Kidney (tissue), 14 donors: Measurements from ENCODE around the gene PDCD10. TPM values are rescaled to one million over a fixed set of nuclear protein-coding genes. Genes with fewer than 3 reads are reported as not detected.

ENCODE experiments used
- DNase-seq, 5 donors: peaks; one replicate each; pipeline ENCODE4 v3.0.0-alpha.2; 2013 to 2020
- FAIRE-seq: peaks from 2 replicates; lab custom pipeline; 2012; peaks lifted over from hg19 to GRCh38; lab: Jason Lieb, UNC
- H3K27ac ChIP-seq, 2 donors: one replicate each; pipeline ENCODE4 v1.7.0; 2013; ENCODE audit warnings: low read depth in 2 of 2, low read length in 2 of 2, inconsistent platforms in 1 of 2
- H3K27me3 ChIP-seq: one replicate; pipeline ENCODE4 v1.7.1; 2013; ENCODE audit warnings: low read length, inconsistent platforms; ENCODE audit not compliant: control insufficient read depth, insufficient read depth
- H3K36me3 ChIP-seq, 3 donors: one replicate each; pipeline versions ENCODE4 v1.7.0 to v1.7.1; 2013; ENCODE audit warnings: low read length in 3 of 3, control low read depth in 1 of 3, inconsistent platforms in 1 of 3; ENCODE audit not compliant: insufficient read depth in 3 of 3, control insufficient read depth in 2 of 3
- H3K4me1 ChIP-seq, 3 donors: one replicate each; pipeline versions ENCODE4 v1.7.0 to v1.7.1; 2013; ENCODE audit warnings: low read length in 3 of 3, inconsistent platforms in 1 of 3, low read depth in 1 of 3; ENCODE audit not compliant: control insufficient read depth in 2 of 3, insufficient read depth in 2 of 3
- H3K4me3 ChIP-seq, 3 donors: one replicate each; pipeline versions ENCODE4 v1.7.0 to v1.8.1; 2013; ENCODE audit warnings: low read length in 3 of 3, control low read depth in 1 of 3, inconsistent platforms in 1 of 3
- H3K9ac ChIP-seq, 3 donors: one replicate each; pipeline versions ENCODE4 v1.7.0 to v1.7.1; 2013; ENCODE audit warnings: low read length in 3 of 3, control low read depth in 1 of 3, inconsistent platforms in 1 of 3
- H3K9me3 ChIP-seq, 3 donors: one replicate each; pipeline versions ENCODE4 v1.7.0 to v1.7.1; 2013; ENCODE audit warnings: low read length in 3 of 3, control low read depth in 1 of 3, inconsistent platforms in 1 of 3; ENCODE audit not compliant: control insufficient read depth in 2 of 3, insufficient read depth in 1 of 3
- intact Hi-C: fragments of 100-400 bp; cut with DNase I; formaldehyde crosslinking; loops from one replicate; pipeline ENCODE4 v1.11.1; 2022
- polyA plus RNA-seq: library from polyadenylated mRNA; stranded (reverse); fragments of 350-450 nt; fragmentation: Illumina TruSeq; extraction: RNeasy Lipid Tissue Mini Kit (QIAGEN cat#74804); gene quantifications from one replicate; pipeline ENCODE4 v1.2.3, GENCODE V29; 2014; ENCODE audit warnings: low read depth, low replicate concordance; ENCODE audit not compliant: insufficient read depth
- total RNA-seq: library from RNA; stranded (reverse); fragmentation: NEBNext Ultra II Directional; extraction: Animal tissue kit (Norgen Biotek cat#: 25700); gene quantifications from one replicate; pipeline ENCODE4 v1.2.1, GENCODE V29; 2021
- TF ChIP-seq, protein P1 (sequence below): IDR thresholded peaks from 3 replicates; pipeline ENCODE4 v1.5.1; 2012; ENCODE audit warnings: mild to moderate bottlenecking, moderate library complexity, borderline replicate concordance; ENCODE audit not compliant: insufficient read depth; ENCODE audit errors: extremely low read depth
- donor health status: control.
- donor health status: control.
- donor health status: control.
- donor health status: control.
- donor health status: control.
- donor health status: DM: yes; HTN: yes; CAD: no.
- donor health status: Normal renal cell carcinoma (clear cell type).

PDCD10 gene
- total and polyA plus RNA-seq, 2 donors from 2014 or later, result 50.0 to 55.1 TPM

DNA sequence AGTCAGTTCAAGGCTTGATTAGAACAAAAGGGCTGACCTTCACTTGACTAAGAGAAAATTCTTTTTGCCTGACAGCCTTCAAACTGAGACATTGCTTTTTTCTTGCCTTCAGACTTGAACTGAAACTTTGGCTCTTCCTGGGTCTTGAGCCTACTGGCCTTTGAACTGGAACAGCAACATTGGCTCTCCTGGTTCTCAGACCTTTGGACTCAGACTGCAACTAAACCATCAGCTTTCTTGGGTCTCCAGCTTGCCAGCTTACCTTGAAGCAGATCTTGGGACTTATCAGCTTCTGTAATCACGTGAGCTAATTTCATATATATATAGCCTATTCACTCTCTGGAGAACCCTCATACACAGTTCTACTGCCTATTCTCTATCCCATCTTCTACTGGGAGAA, 61.5 kb downstream of the PDCD10 start:
- Histone ChIP-seq H3K27me3 (no peaks in the 10 kb centered on the region), H3K9ac (no peak overlapping the region)
- DNase-seq, result no peak

DNA sequence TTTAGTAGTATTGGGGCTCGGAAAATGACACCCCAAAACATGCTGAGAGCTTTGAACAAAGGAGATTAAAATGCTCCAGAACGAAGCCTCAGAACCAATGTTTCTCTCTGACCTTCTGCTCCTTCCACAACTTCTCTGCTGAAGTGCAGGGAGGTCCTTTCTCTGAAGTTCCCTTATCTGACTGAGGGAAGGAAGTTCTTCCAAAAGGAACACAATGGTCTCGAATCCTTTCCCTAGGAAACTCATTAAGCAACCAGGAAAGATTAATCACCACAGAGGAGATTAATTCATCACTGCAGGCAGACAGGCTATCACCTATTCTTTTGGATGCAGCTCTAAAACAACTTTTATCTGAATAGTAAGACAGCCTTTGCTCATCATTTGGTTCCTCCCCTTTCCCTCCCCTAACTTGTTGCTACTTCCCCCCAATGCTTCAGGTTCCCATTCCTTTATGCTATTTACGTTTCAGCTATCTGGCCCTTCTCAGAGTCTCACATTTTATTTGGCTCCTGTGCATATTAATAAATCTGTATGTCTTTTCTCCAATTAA, 62.7 kb downstream of the PDCD10 start:
- Histone ChIP-seq H3K9ac (no peak overlapping the region), H3K4me3 (no peak overlapping the region), H3K36me3 (peaks cover 0 to 5% (median 0%) of the 10 kb centered on the region in 3 donors), H3K9me3 (peaks cover 0 to 4% (median 2%) of the 10 kb centered on the region in 3 donors), H3K27ac (no peak overlapping the region), H3K27me3 (no peaks in the 10 kb centered on the region), H3K4me1 (no peaks in the 10 kb centered on the region)
- TF ChIP-seq, protein P1, sequence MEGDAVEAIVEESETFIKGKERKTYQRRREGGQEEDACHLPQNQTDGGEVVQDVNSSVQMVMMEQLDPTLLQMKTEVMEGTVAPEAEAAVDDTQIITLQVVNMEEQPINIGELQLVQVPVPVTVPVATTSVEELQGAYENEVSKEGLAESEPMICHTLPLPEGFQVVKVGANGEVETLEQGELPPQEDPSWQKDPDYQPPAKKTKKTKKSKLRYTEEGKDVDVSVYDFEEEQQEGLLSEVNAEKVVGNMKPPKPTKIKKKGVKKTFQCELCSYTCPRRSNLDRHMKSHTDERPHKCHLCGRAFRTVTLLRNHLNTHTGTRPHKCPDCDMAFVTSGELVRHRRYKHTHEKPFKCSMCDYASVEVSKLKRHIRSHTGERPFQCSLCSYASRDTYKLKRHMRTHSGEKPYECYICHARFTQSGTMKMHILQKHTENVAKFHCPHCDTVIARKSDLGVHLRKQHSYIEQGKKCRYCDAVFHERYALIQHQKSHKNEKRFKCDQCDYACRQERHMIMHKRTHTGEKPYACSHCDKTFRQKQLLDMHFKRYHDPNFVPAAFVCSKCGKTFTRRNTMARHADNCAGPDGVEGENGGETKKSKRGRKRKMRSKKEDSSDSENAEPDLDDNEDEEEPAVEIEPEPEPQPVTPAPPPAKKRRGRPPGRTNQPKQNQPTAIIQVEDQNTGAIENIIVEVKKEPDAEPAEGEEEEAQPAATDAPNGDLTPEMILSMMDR, result no peak
- FAIRE-seq, result no peak
- no peak for DNase-seq
- intact Hi-C loops, result no loop called here

More for the DNA sequence above, 61.5 kb downstream of the PDCD10 start:
- Histone ChIP-seq H3K4me3 (no peak overlapping the region), H3K27ac (no peak overlapping the region), H3K4me1 (no peaks in the 10 kb centered on the region), H3K36me3 (peaks cover 0 to 5% (median 0%) of the 10 kb centered on the region in 3 donors), H3K9me3 (peaks cover 0 to 4% (median 2%) of the 10 kb centered on the region in 3 donors)
- FAIRE-seq, result no peak
- TF ChIP-seq, protein P1, result no peak
- intact Hi-C loops, result no loop called here

DNA sequence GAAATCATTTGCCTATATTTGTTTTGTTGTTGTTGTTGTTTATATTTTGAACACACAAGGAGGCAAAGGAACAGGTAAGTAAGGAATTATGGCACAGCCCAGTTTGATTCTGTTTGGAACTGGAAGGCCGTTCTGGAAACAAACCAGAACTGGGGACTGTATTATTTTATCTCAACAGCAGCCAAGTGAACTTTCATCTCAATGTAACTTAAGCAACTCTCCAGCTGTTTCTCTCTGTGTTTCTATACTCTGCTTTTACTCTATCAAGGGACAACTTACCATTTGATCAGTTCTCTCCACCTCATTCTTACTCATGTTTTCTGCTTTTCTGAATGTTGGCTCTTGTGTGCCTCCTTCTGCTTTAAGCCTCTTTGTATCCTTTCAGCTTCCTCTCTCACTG, 65.0 kb downstream of the PDCD10 start:
- Histone ChIP-seq H3K4me3 (no peak overlapping the region), H3K9me3 (no peaks in the 10 kb centered on the region), H3K27me3 (no peaks in the 10 kb centered on the region), H3K27ac (no peak overlapping the region), H3K9ac (no peak overlapping the region), H3K36me3 (peaks cover 0 to 3% (median 0%) of the 10 kb centered on the region in 3 donors), H3K4me1 (no peaks in the 10 kb centered on the region)
- TF ChIP-seq, protein P1, result no peak
- no peak for DNase-seq
- no peak for FAIRE-seq
- intact Hi-C loops, result no loop called here

DNA sequence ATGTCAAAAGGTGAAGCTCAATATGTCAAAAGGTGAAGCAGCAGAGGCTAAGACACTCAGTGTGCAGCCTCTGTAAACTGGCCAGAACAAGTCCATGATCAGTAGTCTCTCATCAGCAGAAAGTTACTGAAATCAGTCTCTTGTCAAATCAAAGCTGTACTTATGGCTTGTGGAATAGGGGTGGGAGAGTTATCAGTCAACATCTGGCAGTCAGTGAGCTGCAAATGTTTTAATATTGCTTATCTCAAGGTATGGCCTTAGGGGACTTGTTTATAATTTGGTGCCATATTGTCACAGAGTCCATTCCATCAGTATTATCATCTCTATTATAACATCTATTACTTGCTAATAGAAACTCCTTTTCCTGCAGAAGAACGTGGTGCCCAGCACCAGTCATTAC, 66.0 kb downstream of the PDCD10 start:
- Histone ChIP-seq H3K36me3 (no peaks in the 10 kb centered on the region), H3K4me1 (no peaks in the 10 kb centered on the region), H3K9ac (no peak overlapping the region), H3K4me3 (no peak overlapping the region), H3K27ac (no peak overlapping the region), H3K27me3 (no peaks in the 10 kb centered on the region), H3K9me3 (no peaks in the 10 kb centered on the region)
- intact Hi-C loops, result no loop called here
- TF ChIP-seq, protein P1, result no peak
- FAIRE-seq, result no peak
- no peak for DNase-seq
